ENCODE data around the gene DENND1B. TPM values are rescaled to one million over a fixed set of nuclear protein-coding genes. Genes with fewer than 3 reads are reported as not detected.

Gene DENND1B
- polyA plus RNA-seq, 1 donor from 2014 or later = 12.4 TPM

- Histone ChIP-seq H3K9me3 (ENCODE audit: low read length) (no peaks in the 10 kb centered on the region), H3K27ac (ENCODE audit: low read length) (no peak overlapping the region), H3F3A (ENCODE audit: insufficient read depth, low read length, poor library complexity, severe bottlenecking) (peaks cover 6% of the 10 kb centered on the region), H3K36me3 (ENCODE audit: insufficient read depth, low read length) (no peaks in the 10 kb centered on the region), H3K27me3 (ENCODE audit: insufficient read depth, low read depth, low read length) (no peaks in the 10 kb centered on the region), H4K20me1 (ENCODE audit: insufficient read depth) (no peaks in the 10 kb centered on the region), H3K9me2 (ENCODE audit: insufficient read depth, low read length) (no peaks in the 10 kb centered on the region), H3K4me3 (ENCODE audit: low read length) (peak overlapping the region; percentile 77), H3K4me2 (ENCODE audit: low read length) (peak overlapping the region; percentile 72), H3K79me2 (replicated peaks; ENCODE audit: insufficient read depth, low read length) (peaks cover 9% of the 10 kb centered on the region), H3K9ac (ENCODE audit: low read length) (peak overlapping the region; percentile 69), H2AFZ (ENCODE audit: low read depth, low read length) (no peak overlapping the region)
- TF ChIP-seq EZH2 (IDR thresholded peaks at IDR 0.05; ENCODE audit: borderline replicate concordance, insufficient read depth, low read length, poor library complexity, severe bottlenecking) (no peak), MXI1 (conservative IDR thresholded peaks at IDR 0.05; ENCODE audit: poor library complexity, severe bottlenecking) (no peak), EP300 (conservative IDR thresholded peaks at IDR 0.05; ENCODE audit: poor library complexity, severe bottlenecking) (no peak), SMC3 (conservative IDR thresholded peaks at IDR 0.05; ENCODE audit: poor library complexity) (no peak), REST (IDR thresholded peaks at IDR 0.05; ENCODE audit: borderline replicate concordance) (no peak), POLR2AphosphoS5 (IDR thresholded peaks at IDR 0.05) (no peak), CTCF (IDR thresholded peaks at IDR 0.05; ENCODE audit: poor library complexity, severe bottlenecking) (no peak), RAD21 (conservative IDR thresholded peaks at IDR 0.05) (no peak), TAF1 (IDR thresholded peaks at IDR 0.05; ENCODE audit: low read depth) (no peak)
Observed at GRCh38 chr1:197773856-197774255, 1.4 kb downstream of the DENND1B start.

GRCh38 chr1:197771904-197772556 lies 3.2 kb downstream of the DENND1B start:
- TF ChIP-seq RAD21 (conservative IDR thresholded peaks at IDR 0.05) = no peak
- TF ChIP-seq EP300 (conservative IDR thresholded peaks at IDR 0.05; ENCODE audit: poor library complexity, severe bottlenecking) = no peak
- TF ChIP-seq REST (IDR thresholded peaks at IDR 0.05; ENCODE audit: borderline replicate concordance) = no peak
- TF ChIP-seq EZH2 (IDR thresholded peaks at IDR 0.05; ENCODE audit: borderline replicate concordance, insufficient read depth, low read length, poor library complexity, severe bottlenecking) = no peak
- TF ChIP-seq POLR2AphosphoS5 (IDR thresholded peaks at IDR 0.05) = no peak
- TF ChIP-seq TAF1 (IDR thresholded peaks at IDR 0.05; ENCODE audit: low read depth) = no peak
- no peak for TF ChIP-seq CTCF (IDR thresholded peaks at IDR 0.05; ENCODE audit: poor library complexity, severe bottlenecking)
- TF ChIP-seq SMC3 (conservative IDR thresholded peaks at IDR 0.05; ENCODE audit: poor library complexity) = no peak
- no peak for TF ChIP-seq MXI1 (conservative IDR thresholded peaks at IDR 0.05; ENCODE audit: poor library complexity, severe bottlenecking)
- Histone ChIP-seq H3F3A (ENCODE audit: insufficient read depth, low read length, poor library complexity, severe bottlenecking) (peaks cover 6% of the 10 kb centered on the region), H3K9ac (ENCODE audit: low read length) (no peak overlapping the region), H3K4me3 (ENCODE audit: low read length) (no peak overlapping the region), H2AFZ (ENCODE audit: low read depth, low read length) (no peak overlapping the region), H3K27ac (ENCODE audit: low read length) (no peak overlapping the region), H3K4me2 (ENCODE audit: low read length) (no peak overlapping the region), H3K36me3 (ENCODE audit: insufficient read depth, low read length) (no peaks in the 10 kb centered on the region), H3K9me3 (ENCODE audit: low read length) (no peaks in the 10 kb centered on the region), H3K27me3 (ENCODE audit: insufficient read depth, low read depth, low read length) (no peaks in the 10 kb centered on the region), H4K20me1 (ENCODE audit: insufficient read depth) (no peaks in the 10 kb centered on the region), H3K79me2 (replicated peaks; ENCODE audit: insufficient read depth, low read length) (peaks cover 9% of the 10 kb centered on the region), H3K9me2 (ENCODE audit: insufficient read depth, low read length) (no peaks in the 10 kb centered on the region)

Measured in neural cell (in vitro differentiated cells).